ENCODE data around the gene SPSB4.

The SPSB4 gene

DNA sequence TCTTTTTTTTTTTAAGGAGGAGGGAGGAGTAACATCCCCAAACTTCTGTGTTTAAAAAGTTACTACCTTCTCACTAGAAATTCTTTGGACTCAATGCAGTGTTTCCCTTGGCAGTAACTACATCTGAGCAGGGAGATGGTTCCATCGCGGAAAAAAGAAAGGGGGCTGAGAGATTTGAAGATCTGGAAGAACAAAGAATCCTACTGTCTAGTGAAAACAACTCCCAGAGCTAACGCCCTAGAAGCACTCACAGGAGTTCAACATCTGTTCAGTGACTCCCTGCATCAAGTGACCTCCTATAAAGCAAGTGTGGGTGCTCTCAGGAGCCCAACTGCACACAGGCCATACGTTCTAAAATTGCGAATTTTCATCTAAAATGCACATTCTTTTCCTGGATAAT lies 113.7 kb downstream of the SPSB4 start:
- DNase-seq (ENCODE audit: low read depth): no peak

DNA sequence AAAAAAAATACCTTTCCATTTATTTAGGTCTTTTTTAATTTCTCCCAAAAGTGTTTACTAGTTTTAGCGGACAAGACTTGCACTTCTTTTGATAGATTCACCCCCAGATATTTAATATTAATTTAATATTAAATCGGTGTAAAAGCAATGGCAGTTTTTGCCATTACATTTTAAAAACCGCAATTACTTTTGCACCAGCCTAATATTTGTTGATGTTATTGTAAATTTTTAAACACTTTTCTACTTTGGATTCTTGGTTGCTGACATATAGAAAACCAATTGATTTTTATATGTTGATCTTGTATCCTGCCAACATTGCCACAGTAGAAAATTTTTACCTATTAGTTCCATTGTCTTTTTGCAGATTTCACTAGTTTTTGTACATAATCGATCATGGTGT lies 116.5 kb downstream of the SPSB4 start:
- no peak overlapping the region for H3K4me3 ChIP-seq (ENCODE audit: low read depth, low read length)
- TF ChIP-seq, protein P1, sequence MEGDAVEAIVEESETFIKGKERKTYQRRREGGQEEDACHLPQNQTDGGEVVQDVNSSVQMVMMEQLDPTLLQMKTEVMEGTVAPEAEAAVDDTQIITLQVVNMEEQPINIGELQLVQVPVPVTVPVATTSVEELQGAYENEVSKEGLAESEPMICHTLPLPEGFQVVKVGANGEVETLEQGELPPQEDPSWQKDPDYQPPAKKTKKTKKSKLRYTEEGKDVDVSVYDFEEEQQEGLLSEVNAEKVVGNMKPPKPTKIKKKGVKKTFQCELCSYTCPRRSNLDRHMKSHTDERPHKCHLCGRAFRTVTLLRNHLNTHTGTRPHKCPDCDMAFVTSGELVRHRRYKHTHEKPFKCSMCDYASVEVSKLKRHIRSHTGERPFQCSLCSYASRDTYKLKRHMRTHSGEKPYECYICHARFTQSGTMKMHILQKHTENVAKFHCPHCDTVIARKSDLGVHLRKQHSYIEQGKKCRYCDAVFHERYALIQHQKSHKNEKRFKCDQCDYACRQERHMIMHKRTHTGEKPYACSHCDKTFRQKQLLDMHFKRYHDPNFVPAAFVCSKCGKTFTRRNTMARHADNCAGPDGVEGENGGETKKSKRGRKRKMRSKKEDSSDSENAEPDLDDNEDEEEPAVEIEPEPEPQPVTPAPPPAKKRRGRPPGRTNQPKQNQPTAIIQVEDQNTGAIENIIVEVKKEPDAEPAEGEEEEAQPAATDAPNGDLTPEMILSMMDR (IDR thresholded peaks at IDR 0.05; ENCODE audit: control insufficient read depth, extremely low read depth, insufficient read depth): no peak
- no peak for DNase-seq (ENCODE audit: low read depth)

More for the DNA sequence above, 113.7 kb downstream of the SPSB4 start:
- TF ChIP-seq, protein P1 (IDR thresholded peaks at IDR 0.05; ENCODE audit: control insufficient read depth, extremely low read depth, insufficient read depth): no peak
- no peak overlapping the region for H3K4me3 ChIP-seq (ENCODE audit: low read depth, low read length)

DNA sequence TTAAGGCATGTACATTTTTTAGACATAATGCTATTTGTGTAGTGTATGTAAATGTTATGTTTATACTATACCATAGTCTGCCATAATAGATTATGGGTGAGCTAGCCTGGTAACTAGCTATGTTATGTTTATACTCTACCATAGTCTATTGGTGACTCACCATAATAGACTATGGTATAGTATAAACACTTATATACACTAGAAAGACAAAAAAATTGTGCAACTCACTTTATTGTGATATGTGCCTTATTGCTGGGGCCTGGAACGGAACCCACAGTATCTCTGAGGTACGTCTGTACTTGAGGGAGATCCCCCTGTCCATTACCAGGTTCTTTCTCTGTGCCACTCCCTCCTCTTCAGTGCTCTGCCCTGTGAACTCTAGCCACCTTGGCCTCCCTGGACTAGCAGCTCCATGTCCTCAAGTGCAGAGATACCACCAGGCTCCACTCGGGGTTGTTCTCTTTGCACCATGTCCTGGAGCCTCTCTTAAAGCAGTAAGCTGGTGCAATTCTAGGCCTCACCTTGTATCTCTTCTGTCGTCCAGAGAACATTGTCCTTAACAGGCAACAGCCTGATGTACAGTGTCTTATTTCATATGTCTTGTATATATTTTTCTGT lies 119.6 kb downstream of the SPSB4 start:
- TF ChIP-seq, protein P1 (IDR thresholded peaks at IDR 0.05; ENCODE audit: control insufficient read depth, extremely low read depth, insufficient read depth): no peak
- H3K4me3 ChIP-seq (ENCODE audit: low read depth, low read length): no peak overlapping the region
- no peak for DNase-seq (ENCODE audit: low read depth)

DNA sequence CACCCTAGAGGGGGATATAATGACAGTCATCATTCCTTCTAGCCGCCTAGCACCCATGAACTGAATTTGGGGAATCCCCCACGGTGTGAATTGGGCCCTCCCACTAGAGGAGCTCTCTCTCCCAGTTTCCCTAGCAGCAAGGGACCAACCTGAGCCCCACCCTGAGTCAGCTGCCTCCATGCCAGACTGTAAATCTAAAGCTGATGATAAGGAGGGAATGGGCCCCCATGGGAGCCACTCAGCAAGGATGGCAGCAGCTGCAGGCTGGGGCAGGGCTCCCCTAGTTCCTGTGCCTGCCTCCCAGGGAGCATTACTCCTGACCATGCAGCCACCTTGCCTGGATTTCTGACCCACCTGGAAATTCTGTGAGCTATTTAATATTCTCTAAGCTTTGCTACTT lies 123.5 kb downstream of the SPSB4 start:
- DNase-seq (ENCODE audit: low read depth): no peak
- TF ChIP-seq, protein P1 (IDR thresholded peaks at IDR 0.05; ENCODE audit: control insufficient read depth, extremely low read depth, insufficient read depth): no peak
- H3K4me3 ChIP-seq (ENCODE audit: low read depth, low read length): no peak overlapping the region

DNA sequence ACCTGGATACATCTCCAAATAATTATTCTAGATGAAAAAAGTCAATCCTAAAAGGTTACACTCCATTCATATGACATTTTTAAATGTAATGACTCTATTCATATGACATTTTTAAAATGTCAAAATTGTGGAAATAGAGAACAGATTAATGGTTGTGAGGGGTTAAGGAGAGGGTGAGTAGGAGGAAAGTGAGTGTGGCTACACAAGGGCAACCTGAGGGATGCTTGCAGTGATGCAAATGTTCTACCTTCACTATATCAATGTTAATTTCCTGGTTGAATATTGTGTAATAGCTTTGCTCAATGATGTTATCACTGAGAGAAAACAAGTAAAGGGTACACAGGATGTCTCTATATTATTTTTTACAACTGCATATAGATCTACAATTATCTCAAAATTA lies 125.6 kb downstream of the SPSB4 start:
- no peak for DNase-seq (ENCODE audit: low read depth)
- no peak overlapping the region for H3K4me3 ChIP-seq (ENCODE audit: low read depth, low read length)
- TF ChIP-seq, protein P1 (IDR thresholded peaks at IDR 0.05; ENCODE audit: control insufficient read depth, extremely low read depth, insufficient read depth): no peak

DNA sequence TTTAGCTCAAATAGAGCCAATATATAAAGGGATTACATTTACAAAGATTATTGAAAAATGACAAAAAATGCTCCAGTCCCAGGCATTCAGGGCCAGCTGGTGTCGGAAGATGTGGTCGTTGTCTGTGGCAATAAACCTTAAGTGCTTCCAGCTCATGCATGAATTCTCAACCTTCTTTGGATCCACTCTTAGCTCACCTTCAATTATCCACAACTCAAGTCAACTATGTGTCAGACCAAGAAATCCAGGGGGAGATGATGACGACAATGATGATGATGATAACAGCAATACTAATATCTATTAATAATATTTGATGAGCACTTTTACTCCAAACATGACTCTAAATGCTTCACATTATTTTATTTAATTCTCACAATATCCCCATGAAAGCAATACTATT lies 126.9 kb downstream of the SPSB4 start:
- no peak for DNase-seq (ENCODE audit: low read depth)
- H3K4me3 ChIP-seq (ENCODE audit: low read depth, low read length): no peak overlapping the region
- TF ChIP-seq, protein P1 (IDR thresholded peaks at IDR 0.05; ENCODE audit: control insufficient read depth, extremely low read depth, insufficient read depth): no peak

DNA sequence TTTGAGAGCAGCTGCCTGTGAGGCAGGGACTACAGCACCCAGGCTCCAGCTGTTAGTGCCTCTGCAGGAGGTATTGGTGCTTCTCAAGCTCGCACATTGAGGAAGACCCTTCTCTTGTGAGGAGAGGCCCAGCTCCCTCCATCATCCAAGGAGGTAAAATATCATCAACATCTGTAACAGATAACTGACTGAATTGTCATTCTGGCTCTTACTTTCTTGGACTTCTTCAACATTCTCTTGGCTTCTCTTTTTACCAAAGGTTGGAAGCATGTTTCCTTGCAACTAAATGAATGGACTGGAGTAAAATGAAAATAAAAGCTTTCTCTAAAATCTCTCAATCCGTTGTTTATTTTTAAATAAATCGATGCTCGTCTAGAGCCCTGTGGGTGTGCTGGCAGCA lies 127.4 kb downstream of the SPSB4 start:
- TF ChIP-seq, protein P1 (IDR thresholded peaks at IDR 0.05; ENCODE audit: control insufficient read depth, extremely low read depth, insufficient read depth): no peak
- no peak overlapping the region for H3K4me3 ChIP-seq (ENCODE audit: low read depth, low read length)
- no peak for DNase-seq (ENCODE audit: low read depth)

Measured in LNCaP clone FGC (cell line).